GM18508 (cell line): ENCODE data around the gene RPS6KA2.

Source experiments
- ATAC-seq: cut with Tn5 transposase; IDR thresholded peaks from one replicate; pipeline ENCODE4 v1.9.1; 2021; ENCODE audit warnings: moderate number of reproducible peaks; ENCODE audit not compliant: insufficient read depth, unreplicated experiment

The RPS6KA2 gene

DNA sequence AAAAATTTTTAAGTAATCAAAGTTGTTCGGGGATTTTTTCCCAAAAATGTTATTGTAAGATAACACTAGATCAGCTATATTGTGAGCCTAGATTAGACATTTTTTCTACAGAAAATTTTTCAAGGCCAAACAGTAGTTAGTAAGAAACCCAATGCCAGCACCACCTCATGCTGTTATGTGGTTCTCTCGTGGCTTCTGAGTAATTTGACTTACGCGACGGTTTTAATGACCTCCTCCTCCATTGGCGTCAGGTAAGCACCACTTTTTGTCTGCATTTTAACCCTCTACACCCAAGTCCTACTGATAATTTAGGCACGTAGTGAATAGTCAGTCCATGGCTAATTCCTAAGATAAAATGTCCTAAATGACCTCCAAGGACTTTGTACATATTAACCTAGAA, 9.7 kb downstream of the RPS6KA2 start:
- no peak for ATAC-seq

DNA sequence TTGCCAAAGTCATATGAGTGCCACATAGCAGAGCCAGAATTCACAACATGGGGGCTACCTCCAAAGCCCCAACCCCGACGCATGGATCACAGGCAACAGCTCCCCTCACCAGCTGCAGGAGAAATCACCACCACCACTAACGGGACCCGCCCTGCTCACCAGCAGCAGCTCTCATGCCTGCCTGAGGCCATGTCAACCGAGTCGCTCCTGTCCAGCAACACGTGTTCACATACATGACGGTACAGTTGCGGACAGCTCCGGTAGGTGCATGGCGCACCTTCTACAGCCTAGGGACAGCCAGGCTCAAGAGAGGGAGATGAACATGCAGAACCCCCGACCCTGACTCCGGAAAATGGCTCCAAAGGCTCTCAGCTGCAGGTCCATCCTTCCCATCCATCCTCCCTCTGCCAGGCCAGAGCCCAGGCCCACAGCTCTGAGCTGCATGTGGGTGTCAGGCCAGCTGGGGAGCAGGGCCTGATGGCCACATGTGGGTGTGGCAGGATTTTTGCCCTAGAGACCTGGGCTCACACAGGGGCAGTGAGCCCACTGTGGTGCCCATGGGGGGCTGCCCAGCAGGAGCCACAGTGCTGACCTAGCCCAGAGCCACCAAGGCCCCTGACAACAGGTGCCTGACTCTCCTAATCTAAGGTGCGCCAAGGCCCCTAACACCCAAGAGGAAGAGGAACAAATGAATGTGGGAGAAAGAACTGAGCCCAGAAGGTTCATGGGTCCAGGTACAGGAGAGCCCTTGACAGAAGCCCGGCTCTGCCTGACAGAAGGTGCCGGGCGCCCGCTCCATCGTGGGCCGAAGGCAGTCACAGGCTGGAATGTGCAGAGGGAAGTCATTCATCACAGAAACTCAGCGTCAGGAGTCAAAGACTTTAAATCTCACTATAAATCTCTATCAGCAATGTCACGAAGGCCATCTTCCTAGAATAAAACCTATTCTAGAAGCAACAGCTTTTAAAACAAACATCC, 10.5 kb downstream of the RPS6KA2 start:
- ATAC-seq: no peak

DNA sequence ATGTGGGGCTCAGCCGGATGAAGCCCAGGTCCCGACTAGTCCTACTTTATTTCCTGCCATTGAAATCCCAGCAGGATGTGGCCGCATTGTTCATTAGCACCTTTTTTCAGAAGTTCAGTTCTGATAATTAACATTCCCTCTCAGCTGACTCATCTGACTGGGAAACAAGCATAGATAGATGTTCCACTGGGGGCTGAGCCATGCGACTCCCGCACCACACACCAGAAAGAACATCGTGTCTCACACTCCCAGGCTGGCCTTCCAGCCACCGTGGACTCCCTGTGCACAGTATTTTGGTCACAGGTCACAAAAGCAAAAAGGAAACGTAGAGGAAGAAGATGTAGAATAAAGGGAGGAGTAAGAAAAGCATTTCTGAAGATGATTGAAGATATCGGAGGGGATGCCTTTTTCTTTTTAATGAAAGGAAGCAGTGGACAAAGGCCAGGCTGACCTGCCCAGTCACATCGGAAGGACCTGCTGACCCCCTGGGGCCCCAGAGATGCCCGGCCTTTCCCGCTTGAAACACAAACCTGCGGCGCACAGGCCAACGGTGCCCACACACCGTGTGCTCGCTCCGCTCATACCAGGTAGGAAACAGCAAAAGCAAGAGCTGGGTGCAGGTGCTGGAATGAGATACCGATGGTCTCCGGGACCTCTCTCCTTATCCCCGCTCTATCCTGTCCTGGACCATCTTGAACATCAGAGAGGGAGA, 11.8 kb downstream of the RPS6KA2 start:
- no peak for ATAC-seq

DNA sequence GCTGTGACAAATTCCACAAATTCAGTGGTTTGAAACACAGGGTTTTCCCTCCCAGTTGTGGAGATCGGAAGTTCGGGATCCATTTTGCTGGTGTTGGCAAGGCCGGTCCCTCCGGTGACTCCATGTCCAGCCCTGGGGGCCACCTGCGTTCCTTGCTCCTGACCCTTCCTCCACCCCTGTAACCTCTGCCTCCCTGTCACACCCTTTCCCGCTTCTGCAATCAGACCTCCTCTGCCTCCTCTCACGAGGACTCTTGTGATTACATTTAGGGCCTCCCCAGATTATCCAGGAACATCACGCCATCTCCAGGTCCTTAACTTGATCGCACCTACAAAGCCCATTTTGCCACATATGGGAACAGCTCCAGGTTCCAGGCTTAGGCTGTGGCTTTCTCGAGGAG, 12.5 kb downstream of the RPS6KA2 start:
- ATAC-seq: no peak

DNA sequence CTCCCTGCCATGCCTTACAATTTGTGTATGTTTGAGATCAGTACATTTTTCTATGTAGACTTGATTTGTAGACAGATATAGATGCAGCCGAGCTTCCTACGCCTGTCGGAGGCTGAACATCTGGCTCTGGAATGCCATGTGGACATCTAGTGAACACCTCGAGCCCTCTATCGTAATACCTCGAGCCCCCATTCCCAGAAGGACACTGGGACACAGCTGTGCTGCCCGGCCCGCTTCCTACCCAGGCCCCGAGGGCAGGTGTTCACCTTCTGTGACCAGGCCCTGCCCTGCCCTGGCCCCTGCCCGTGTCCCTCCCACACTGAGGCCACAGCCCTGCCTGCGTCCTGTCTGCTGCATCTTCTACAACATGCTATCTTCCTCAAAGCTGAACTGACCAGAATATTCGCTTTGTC, 12.9 kb downstream of the RPS6KA2 start:
- no peak for ATAC-seq

DNA sequence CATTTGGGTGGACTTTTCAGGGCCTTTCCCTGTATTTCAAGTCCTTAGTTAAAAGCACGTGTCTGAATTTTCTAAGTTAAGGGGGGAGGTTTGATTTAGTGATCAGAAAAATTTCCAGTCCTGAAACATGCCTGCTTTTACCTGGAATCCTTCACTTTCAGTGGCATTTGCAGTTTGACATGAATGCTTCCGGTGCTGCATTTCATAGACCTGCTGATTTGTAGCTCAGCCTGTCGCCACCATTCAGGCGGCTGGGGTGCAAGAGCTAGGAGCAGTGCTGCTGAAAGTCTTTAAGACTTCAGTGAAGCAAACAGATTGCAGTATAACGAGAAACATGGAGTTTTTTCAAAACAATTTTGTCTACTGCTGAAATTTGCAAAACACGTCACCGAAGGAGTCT, 14.0 kb downstream of the RPS6KA2 start:
- no peak for ATAC-seq

DNA sequence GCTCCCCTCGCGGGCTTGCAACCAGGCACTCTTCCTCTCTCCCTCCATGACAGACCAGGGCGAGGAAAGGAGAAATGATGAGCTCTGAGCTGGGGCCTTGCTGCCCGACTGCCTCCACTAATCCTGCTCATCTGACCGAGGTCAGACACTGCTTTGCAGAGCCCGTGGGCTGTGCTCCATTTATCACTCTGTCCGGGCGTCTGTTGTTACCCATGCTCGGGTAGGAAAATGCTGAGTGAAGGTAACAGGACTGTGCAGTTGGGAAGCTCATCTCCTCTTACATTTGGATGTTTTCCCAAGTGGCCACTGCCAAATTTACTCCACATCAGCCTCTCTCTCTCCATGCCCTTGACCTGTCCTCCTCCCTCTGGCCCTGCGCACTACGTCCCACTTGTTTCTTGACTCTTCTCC, 14.6 kb downstream of the RPS6KA2 start:
- ATAC-seq: no peak

DNA sequence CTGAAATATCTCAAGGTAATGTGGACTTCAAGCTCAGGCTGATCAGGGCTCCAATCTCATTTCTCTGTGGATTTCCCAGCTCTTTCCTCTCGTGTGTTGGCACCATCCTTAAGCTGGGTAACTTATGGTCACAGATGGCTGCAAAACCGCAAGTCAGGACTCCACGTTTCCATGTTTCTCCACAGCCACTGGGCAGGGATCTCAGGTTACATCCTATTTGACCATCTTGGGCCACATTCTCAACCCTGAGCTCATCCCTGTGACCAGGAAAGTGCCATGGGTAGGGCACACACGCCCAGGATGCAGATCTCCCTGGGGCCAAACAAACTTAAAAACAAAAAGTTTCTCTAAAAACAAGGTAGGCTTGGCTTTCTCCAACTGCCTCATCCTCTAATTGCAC, 15.4 kb downstream of the RPS6KA2 start:
- no peak for ATAC-seq

DNA sequence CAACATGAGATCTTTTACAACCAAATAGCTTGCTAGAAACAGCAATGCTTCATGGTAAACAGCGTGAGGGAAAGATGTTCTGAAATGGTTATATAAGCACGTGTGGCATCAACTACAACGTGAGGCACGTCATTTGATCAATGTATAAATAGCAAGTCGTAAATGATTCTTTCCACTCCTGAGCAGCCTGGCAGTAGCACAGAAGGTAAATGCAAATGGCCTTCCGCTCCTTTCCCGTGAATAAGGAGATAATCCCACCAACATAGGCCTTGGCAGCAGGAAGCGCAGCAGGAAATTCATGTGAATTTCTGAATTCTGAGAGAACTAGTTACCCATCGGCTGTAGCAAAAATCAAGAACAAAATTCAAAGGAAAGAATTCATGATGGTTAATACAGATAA, 17.0 kb downstream of the RPS6KA2 start:
- no peak for ATAC-seq

DNA sequence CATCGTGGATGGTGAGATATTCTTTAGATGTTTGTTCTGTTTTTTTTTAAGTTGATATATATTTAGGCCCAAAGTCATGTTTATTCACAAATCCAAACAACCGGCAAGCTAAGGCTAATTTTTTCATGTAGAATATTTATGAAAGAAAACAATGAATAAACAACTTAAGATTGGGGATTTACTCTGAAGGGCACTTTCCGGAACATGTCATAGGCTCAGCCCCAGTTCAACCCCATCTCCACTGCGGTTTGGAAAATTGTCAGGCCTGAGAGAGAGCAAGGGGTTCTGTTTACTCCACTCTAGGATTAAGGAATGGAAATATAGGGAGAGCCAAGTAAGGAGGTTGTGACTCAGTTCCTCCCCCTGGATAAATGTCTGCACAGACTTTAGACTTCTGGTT, 18.3 kb downstream of the RPS6KA2 start:
- ATAC-seq: no peak

DNA sequence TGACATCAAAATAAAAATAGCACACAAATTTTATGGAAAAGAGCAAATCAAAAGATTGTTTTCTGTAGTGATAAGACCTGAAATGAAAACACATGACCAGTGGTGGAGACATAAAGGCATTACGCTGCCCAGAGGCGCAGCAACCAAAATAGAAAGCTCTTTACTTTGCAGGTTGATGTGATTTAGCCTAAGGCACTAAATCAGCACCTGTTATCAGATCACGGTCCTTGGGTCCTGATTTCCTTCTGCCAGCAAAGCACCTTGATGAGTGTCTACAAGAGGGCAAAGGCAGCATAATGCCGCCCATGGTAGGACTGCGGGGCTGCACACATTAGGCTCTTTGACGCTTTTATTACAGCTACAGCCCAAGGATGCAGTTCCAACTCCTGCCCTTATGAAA, 21.3 kb downstream of the RPS6KA2 start:
- ATAC-seq: no peak

DNA sequence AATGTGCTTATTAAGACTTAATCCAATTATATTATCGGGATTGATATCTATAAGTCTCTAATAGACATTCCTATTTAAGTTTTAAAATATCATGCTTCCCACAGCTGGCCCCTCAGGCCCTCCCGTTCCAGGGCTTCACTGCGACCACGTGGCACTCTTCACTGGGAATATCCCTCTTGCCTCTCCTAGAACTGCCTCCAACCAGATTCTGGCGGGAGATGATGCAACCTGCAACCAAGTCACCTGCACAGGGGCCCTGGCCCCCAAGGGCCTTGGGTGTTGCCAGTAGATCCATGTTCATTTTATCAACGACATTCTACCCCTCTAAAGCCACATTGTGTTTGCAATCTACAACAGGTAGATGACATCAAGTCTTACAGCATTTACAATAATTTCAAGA, 22.1 kb downstream of the RPS6KA2 start:
- no peak for ATAC-seq

DNA sequence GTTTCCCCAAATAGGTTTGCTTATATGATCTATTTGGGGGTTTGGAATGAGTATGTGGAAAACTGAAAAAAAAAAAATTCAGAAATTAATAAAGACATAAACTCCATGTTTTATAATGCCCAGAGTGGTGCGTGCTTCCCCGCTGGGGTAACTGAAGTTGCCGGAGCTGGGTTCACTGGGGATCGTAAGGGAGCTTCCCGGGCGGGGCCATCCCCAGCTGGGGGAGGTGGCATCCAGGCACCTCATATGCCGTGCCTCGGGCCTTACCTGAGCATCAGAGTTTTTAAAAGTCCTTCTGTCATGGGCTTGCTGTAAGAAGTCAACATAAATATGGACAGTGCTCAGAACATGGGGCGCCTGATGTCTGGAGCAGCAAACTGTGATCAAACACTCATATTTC, 22.7 kb downstream of the RPS6KA2 start:
- no peak for ATAC-seq

DNA sequence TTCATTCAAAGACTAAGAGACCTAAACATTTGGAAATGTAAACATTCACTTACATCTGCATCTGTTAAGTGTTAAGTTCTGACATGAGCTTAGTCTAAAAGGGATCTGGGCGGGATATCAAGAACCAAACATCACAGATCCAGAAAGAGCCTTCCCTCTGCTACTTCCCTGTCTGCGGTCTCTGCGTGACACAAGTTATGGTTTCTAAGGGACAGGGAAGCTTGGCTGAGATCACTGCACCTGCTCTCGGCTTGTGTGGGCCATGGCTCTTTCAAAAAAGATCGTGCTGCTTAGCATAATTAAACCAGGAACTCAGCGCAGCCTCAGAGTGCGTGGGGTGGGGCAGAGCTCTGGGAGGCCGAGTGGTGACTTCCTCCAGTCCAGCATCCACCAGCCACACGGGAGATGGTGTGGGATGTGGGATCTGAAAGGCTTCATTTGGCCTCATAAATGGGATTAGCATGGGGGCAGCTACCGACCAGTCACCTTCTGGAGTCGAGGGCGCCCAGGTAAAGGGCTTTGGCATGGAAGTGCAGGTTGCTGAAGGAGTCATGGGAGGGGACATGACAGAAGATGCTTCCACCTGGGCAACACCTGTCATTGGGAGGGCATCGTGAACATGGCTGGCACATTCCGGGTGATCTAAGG, 23.9 kb downstream of the RPS6KA2 start:
- no peak for ATAC-seq

DNA sequence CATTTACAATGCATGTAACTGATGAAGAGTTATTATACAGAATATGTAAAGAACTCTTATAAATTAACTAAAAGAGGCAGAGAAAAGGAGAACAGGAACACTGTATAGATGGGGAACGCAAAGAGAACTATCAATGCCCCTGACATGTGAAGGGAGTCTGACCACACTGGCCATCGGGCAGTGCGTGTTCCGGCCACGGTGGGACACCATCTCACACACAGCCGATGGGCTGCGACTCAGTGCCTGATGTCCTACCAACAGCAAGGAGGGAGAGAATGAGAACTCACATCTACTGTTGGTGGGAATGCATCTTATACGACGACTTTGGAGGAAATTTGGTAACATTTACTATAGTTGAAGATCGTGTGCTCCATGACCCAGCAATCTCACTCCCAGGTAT, 25.1 kb downstream of the RPS6KA2 start:
- no peak for ATAC-seq

DNA sequence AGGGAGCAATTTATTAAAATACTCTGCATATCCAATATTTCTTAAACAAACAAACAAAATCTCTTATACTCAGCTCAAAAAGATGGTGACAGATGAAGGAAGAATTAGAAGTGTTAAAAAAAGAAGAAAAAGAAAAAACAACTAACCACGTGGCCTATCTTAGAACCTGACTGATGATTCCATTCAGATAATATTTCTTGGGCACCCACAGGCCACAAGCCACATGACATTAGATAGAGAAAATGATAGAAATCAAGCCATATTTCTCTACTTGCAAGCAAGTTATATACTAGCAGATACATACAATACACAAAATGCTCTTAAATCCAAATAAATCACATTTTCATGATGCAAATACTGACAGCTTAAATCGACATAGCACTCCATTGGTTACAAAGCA, 26.1 kb downstream of the RPS6KA2 start:
- no peak for ATAC-seq

DNA sequence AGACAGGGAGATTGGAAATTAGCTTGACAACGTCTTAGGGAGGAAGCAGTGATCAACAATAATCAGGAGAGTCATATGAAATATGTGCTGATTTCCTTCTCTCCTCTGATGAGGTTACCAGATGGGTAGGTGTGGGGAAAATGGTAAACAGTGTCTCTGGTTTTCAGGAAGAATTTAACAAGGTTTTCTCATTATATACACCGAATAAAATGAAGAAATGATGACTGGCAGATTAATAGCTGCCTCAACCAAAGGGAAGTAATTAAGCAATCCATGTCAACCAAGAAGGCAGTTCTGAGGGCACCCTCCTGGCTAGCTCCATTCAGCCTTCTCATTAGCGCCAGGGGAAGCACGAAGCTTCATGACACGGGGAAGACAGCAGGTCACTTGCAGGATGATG, 27.8 kb downstream of the RPS6KA2 start:
- ATAC-seq: no peak

DNA sequence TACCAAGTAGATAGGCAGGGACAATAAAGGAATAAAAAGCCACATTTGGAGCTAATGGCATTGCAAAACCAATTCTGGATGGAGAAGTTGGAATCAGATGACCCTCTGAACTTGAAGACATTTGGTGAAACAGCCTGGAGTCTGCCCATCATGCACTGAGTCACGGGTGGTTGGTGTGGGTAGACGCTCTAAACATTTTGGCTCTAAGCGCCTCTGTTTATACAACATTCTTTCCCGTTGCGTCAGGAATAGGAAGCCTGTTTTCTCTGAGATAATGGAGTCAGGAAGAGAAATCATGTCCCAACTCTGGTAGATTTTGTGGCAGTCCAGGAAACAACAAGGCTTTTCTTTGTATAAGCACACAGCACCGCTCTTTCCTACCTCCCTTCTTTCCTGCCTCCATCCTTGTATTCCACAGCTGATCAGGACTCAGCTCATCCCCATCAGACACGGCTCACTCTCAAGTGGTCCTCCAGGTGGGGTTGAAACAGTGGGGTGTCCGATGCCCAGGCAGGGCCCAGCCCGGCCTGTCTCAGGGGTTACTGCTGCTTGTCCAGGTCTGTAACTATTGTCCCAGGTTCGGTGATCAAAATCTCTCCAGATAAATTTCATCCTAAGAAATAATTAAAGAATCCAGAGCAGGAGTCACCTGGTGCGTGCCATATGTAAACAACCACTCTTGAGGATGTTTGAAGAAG, 28.5 kb downstream of the RPS6KA2 start:
- ATAC-seq: no peak

DNA sequence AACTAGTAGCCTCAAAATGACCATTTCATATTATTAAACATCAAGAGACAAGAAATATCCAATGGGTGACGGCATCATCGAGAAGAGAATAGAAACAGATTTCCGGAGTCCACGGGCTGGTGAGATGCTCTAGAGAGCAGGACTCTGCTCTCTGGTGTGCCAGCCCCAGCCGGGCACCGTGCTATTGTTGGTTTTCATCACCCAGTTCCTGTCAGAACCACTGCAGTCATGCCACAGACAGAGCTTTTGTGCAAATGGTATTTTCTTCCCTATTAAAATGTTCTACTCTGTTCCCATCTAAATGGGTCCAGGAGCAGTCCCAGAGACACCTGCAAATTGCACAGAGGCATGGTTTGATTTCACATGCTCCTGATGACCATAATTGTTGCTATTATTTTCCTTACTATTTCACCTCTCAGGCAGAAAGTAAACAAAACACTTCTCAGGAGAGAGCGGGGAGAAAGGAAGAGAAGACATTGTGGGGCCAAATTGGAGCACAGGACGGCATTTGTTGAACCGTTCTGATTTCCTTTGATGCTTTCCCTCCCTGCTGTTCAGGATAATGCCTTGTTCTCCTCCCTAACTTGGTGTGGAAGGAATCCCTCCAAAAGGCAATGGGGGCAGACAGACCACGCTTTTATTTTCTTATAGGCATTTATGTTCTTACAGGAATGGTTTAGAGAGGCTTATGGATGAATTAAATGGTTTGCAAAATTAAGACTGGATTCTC, 29.2 kb downstream of the RPS6KA2 start:
- no peak for ATAC-seq
